Central memory CD4-positive, alpha-beta T cell (primary cell): ENCODE measurements around the gene PLVAP.

Experiments used
- DNase-seq: peaks from one replicate; pipeline ENCODE4 v3.0.0; 2022

Gene PLVAP

GRCh38 chr19:17320435-17320834, 56.7 kb downstream of the PLVAP start:
- DNase-seq: no peak

DNA sequence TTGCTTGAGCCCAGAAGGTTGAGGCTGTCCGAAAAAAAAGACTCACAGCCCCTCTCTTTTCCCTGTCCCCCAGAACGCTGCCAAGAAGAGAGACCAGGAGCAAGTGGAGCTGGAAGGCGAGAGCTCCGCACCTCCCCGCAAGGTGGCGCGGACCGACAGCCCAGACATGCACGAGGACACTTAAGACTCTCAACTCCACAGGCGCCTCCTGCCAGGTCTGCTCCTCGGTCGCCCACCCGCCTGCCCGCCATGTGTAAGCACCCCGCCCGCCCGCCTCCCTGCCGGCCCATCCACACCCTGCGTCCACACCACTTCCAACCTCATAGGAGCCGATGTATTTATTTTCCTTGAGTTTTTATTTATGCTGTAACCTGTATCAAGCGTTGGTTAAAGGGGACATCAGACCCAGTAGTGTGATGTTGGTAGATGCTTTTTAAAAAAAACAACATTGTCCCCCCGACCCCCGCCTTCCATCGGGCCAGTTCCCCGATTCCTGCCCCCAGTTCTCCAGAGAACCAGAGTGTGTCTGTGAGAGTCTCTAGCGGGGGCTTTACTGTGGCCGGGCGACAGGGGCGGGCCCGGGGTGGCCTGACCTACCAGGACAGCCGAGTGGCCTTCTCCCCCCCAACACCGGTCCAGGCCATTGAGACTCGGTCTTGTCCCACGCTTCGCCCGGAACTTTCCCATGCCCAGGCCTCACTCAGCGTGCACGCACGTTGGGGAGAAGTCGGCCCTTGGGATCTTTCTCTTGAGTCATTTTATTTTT, 57.5 kb downstream of the PLVAP start:
- no peak for DNase-seq

DNA sequence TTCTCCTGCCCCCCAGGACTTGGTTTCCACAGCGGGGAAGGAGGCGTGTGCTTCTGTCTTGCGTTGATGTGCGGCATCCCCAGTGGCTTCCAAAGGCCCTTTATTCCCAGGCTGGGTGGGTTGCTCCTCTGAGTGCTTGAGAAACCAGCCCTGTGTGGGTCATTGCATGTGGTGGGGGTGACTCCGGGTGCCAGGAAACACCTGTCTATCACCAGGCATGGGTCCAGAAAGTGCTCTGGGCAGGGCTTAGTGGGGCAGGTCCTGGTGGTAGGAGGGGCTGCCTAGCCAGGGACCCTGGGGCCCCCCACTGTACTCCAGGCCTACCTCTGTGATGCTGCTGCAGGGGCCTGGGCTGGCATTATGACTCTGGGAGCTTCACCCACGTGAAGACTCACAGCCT, 58.2 kb downstream of the PLVAP start:
- no peak for DNase-seq

DNA sequence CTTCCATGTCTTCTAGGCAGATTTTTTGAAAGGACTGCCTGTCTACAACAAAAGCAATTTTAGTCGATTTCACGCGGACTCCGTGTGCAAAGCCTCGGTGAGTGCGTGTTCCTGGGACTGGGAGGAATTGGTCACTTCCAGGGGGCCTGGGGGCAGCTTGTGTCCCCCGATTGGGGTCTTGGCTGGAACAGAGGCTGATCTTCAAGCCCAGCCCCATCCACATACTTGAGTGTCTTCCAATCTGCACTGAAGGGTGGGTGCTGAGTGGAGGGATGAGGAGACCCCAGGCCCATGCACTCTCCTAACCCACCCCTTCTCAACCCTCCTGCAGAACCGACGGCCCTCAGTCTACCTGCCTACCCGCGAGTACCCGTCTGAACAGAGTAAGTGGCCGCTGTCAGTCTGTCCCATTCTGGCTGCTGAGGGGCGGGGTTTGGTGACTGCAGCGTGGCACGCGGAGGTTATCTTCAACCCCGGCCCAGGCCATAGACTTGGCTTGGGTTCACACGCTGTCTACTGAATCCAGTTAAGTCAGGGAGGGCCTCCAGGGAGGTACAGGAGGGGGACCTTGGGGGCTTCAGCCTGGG, 63.0 kb downstream of the PLVAP start:
- DNase-seq: no peak

GRCh38 chr19:17312189-17313113, 64.7 kb downstream of the PLVAP start:
- no peak for DNase-seq

DNA sequence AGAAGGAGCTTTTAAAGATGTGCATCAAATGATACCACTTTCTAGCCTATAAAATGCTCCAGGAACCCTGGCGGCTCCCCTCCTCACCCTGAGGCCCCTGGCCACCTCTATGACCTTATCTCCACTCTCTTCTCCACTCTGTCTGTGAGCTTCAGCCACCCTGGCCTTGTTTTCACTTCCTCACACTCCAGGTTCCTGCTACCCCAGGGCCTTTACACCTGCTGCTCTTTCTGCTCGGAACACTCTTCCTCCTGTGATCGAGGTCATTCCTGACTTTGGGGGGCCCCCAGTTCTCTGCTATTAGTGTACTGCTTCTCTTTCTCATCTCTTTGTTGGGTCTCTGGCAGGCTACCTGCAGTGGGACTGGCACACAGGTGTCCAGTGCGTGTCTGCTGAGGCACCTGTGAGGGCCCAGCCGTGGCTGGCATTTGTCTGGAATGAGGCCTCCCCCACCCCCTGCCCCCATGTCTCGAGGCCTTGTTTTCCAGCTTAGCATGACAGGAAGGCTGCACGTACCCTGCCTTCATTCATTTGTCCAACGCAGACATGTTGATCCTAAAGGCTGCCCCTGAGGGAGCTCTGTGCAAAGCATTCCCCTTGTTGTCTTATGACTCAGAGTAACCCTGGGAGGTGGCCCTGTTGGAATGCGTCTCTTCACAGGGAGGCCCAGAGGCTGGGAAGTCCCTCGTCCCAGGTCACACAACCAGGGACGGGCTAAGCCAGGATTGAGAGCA, 65.5 kb downstream of the PLVAP start:
- no peak for DNase-seq

GRCh38 chr19:17309965-17310461, 67.1 kb downstream of the PLVAP start:
- no peak for DNase-seq

DNA sequence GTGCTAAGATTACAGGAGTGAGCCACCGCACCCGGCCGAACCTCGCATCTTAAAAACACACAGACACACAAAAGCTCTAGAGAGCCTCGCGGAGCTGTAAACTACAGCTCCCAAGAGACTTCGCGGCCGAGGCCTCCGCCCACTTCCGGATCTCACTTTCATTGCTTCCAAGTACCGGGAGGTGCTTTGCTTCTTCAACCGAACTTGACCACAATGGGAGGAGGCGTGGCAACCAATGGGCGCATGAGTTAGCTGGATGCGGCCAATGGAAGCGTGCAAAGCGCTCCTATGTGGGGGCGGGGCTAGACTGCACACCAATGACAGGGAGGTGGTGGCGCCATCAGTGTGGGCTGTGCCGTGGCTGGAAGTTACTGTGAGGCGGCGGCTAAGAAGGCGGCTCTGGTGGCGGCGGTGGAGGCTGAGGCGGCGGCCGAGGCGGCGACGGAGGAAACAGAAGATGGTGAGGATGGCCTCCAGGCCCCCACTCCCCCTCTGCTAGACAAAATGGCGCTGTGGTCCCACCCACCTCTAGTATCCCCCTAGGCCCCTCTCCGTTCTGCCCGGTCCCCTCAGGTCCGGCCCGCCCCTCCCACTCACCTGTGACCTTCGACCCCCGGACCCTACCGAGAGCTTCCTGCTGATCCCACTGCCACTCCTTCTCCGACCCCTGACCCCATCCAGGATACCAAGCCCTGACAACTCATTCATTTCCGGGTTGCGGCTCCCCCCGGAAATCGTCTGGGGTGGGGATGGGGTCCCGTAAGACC, 67.8 kb downstream of the PLVAP start, which contains the start of gene DDA1:
Gene DDA1, plus strand, starts transcription at position 366 of the 767 bp plus-strand sequence. Its CDS starts 92 bp downstream, at position 458.
- DNase-seq: peak; percentile 99

GRCh38 chr19:17307876-17308377, 69.2 kb downstream of the PLVAP start:
- DNase-seq: no peak

GRCh38 chr19:17306285-17306714, 70.8 kb downstream of the PLVAP start:
- DNase-seq: no peak

GRCh38 chr19:17305517-17306284, 71.4 kb downstream of the PLVAP start, which contains the start of gene MRPL34:
TSS of gene MRPL34 (plus strand) at chr19:17305872. CDS start at chr19:17305893, 21 bp downstream.
- peak; percentile 96 for DNase-seq

DNA sequence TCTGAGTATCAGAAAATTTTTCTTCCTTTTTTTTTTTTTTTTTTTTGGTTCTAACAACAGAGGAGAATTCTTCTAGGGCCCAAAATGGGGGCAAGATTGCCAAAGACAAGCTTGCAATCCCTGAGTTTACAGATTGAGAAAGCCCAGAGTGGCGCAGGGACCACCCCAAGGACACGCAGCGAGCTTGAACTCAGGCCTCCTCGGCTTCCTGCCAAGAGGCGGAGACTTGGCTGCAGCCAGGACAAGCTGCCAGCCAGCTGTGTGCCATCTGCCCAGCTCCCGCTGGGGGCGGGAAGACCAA, 72.0 kb downstream of the PLVAP start:
- no peak for DNase-seq

DNA sequence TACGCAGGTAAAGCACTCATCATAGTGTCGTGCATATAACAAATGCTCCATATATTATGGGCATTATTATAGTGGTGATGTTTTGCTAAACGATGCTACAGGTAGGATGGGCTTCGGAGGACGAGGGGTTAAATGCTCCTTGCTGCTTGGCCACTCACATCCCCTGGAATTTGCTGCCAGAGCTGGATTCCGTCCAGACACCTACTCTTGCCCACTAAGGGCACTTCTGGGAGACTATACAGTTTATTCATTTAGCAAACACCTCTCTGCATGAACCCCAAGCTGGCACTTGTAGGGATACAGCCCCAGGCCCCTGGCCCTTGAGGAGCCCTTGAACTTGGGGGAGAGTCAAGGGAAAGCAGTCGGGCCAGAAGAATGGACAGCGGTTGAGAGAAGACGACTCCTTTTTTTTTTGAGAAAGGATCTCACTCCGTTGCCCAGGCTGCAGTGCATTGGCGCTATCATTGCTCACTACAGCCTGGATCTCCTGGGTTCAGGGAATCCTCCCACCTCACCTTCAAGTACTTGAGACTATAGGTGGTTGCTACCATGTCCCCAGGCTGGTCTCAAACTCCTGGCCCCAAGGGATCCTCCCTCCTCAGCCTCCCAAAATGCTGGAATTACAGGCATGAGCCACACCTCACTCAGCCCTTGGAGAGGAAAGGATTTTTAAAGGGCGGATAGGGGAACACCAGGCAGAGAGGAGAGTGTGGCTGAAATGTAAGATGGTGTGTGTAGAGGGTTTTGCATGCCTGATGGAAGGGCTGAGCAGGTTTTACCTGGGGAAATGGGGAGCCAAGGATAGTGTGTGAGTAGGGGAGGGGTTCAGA, 72.5 kb downstream of the PLVAP start:
- DNase-seq: no peak

GRCh38 chr19:17303940-17304267, 73.2 kb downstream of the PLVAP start:
- no peak for DNase-seq

DNA sequence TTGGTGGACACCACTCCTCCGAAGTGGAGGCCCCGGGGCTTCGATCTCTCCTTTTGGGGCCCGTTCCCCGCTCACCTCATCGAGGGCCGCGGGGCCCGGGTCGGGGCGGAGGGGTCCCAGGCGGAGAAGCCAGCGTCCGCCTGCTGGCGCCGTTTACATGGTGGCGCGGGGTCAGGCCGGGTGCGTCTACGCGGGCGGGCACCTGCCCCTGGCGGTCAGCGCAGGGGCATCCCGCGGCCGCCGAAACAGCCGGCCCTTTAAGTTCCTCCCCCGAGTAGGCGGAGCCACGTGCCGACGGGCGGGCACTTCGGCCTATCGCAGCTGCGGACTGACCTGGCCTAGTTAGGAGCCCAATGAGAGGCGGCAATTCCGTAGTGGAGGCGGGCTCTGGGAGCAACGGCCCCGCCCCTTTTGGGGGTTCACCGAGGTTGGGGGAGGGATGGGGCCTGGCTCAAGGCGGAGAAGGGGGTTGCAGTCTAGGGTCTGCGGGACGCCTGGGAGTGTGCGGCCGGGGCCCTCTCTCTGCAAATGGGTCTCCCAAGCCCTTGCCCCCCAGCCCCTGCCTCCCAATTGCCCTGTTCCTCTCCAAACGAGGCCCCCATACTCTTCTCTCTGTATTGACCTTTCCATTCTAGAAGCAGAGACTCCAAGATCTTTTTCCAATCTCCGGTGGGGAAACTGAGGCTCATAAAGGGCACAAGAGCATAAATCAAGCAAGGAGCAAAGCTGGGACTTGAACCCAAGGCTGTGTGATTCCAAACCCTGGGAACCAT, 73.8 kb downstream of the PLVAP start, which contains the start of gene ABHD8:
Gene ABHD8, minus strand, starts transcription at position 259 of the 773 bp plus-strand sequence. CDS start 1,809 bp downstream, outside the sequence.
- peak; percentile 88 for DNase-seq

DNA sequence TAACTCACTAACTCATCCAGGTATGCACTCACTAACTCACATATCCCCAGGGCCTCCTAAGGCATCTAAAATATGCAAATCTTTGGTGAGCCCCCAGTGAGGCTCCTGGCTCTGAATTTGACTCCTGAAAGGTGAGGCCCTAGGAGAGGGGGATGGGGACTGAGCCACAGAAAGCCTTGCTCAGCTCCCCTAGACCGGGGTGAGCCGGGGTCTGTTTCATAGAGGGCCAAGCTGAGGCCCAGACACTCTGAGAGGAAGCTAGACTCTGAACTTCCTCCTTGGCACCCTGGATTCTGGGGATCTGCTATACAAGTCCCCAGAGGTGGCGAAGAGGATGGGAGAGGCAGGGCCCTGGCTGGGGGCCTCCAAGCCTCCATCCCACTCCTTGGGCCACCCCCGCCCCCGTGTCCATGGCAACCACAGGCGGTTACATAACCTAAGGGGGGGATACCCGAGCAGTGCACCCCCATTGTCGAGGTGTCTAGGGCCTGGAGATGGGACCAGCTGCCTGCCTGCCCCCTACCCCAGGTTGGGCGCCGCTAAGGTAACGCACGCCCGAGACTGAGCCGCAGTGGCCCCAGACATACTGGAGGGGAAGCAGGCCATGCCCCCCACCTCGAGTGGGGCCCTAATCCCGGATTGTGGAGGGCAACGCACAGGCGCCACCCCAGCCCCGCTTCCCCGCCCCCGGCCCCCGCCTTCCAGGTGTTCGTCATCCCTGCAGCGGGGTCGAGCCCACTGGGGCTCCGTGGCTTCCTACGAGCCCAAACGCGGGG, 74.6 kb downstream of the PLVAP start:
- no peak for DNase-seq
